ENCODE results near the gene TMEM190.

The TMEM190 gene

DNA sequence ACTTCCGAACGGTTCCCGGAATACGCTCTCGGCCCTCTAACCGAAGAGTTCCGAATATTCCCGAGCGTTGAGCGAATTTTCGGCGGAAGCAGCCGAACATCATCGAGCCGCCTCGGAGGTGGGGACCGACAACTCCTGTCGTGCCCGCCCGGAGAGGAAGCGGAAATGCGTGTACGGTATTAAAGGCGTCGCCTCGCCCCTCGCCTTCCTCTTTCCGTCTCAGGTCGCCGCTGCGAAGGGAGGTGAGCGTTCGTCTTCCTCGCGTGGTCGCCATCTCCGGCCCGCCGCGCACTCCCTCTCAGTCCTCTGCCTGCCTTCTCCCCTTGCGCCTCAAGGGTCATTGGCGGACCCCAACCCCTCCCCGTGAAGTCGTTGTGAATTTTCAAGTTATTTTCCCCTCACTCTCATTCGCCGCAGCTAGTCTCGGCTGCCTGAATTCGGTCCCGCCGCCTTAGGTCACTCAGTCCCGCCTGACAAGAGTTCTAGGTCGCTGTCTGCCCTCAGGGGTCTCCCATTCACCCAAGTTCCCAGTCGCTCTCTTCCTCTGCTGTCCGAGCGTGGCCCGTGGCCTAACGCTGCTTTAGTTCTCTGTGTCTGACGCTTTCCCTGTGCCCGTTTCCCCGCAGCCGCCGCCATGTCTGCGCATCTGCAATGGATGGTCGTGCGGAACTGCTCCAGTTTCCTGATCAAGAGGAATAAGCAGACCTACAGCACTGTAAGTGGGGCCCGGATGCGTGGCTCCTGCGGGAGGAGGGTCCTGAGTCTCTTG is 9.3 kb downstream of the TMEM190 start, which contains the start of gene RPL28:
RPL28 (plus strand) TSS at position 209 of the 769 bp plus-strand sequence; CDS start at position 635, 426 bp downstream.
- peak within 1 kb of the TSS; percentile 99 for H3K4me3 ChIP-seq (ENCODE audit: low read length in 2 of 2)
- peaks cover 16 to 31% of the 10 kb centered on the region in 2 donors for H3K36me3 ChIP-seq (ENCODE audit: control insufficient read depth in 2 of 2, insufficient read depth in 2 of 2, low read length in 2 of 2)
- peak within 1 kb of the TSS; percentile 94 for H3K27ac ChIP-seq (ENCODE audit: low read length)
- H3K4me1 ChIP-seq (ENCODE audit: control insufficient read depth, insufficient read depth, low read length) = peaks cover 59% of the 10 kb centered on the region
- no peaks in the 10 kb centered on the region for H3K9me3 ChIP-seq (ENCODE audit: control insufficient read depth in 2 of 2, low read length in 2 of 2)
- peak within 1 kb of the TSS; percentile 96 to 98 for H3K9ac ChIP-seq (ENCODE audit: low read length in 2 of 2)
- H3K27me3 ChIP-seq (ENCODE audit: control insufficient read depth in 1 of 2, insufficient read depth in 2 of 2, low read length in 2 of 2) = no peaks in the 10 kb centered on the region

DNA sequence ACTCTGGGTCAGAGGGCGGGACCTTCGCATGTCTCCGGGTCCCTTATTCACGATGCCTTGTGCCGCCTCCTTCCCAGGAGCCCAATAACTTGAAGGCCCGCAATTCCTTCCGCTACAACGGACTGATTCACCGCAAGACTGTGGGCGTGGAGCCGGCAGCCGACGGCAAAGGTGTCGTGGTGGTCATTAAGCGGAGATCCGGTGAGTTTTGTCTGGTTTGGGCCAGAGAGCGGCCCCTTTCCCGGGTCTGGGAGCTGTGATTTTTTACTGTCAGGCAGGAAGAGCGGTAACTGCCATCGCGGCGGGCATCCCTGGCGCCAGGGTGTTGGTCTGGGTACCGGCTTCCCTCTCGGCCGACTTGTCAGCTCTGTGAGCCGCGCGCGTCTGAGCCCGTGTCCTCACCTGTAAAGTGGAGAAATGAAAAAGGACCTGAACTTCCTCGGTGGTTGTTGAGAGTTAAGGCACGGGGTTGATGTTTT is 9.9 kb downstream of the TMEM190 start:
- Histone ChIP-seq H3K27me3 (ENCODE audit: control insufficient read depth in 1 of 2, insufficient read depth in 2 of 2, low read length in 2 of 2) (no peaks in the 10 kb centered on the region), H3K9ac (ENCODE audit: low read length in 2 of 2) (peak overlapping the region; percentile 96 to 98), H3K4me1 (ENCODE audit: control insufficient read depth, insufficient read depth, low read length) (peaks cover 64% of the 10 kb centered on the region), H3K4me3 (ENCODE audit: low read length in 2 of 2) (peak overlapping the region; percentile 99), H3K27ac (ENCODE audit: low read length) (peak overlapping the region; percentile 94), H3K36me3 (ENCODE audit: control insufficient read depth in 2 of 2, insufficient read depth in 2 of 2, low read length in 2 of 2) (peaks cover 16 to 34% of the 10 kb centered on the region in 2 donors), H3K9me3 (ENCODE audit: control insufficient read depth in 2 of 2, low read length in 2 of 2) (no peaks in the 10 kb centered on the region)

DNA sequence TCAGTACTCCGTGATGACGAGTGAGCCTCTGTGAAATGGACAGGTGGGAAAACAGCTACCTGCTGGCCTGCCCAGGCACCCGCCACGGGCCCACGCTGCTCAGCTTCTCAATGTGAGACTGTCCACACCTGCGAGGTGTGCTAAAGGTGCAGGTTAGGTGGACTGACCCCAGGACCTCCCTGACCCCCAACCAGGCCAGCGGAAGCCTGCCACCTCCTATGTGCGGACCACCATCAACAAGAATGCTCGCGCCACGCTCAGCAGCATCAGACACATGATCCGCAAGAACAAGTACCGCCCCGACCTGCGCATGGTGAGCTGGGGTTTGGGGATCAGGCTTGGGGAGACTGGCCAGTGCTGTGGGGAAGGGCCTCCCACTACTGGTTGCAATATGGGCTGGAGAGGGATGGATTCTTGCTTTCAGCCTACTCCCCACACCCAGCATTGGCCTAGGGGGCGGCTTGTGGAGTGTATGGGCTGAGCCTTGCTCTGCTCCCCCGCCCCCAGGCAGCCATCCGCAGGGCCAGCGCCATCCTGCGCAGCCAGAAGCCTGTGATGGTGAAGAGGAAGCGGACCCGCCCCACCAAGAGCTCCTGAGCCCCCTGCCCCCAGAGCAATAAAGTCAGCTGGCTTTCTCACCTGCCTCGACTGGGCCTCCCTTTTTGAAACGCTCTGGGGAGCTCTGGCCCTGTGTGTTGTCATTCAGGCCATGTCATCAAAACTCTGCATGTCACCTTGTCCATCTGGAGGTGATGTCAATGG is 11.3 kb downstream of the TMEM190 start:
- Histone ChIP-seq H3K9ac (ENCODE audit: low read length in 2 of 2) (peak overlapping the region; percentile 96 to 98), H3K27me3 (ENCODE audit: control insufficient read depth in 1 of 2, insufficient read depth in 2 of 2, low read length in 2 of 2) (no peaks in the 10 kb centered on the region), H3K9me3 (ENCODE audit: control insufficient read depth in 2 of 2, low read length in 2 of 2) (no peaks in the 10 kb centered on the region), H3K27ac (ENCODE audit: low read length) (no peak overlapping the region), H3K4me3 (ENCODE audit: low read length in 2 of 2) (peak overlapping the region; percentile 99), H3K4me1 (ENCODE audit: control insufficient read depth, insufficient read depth, low read length) (peaks cover 61% of the 10 kb centered on the region), H3K36me3 (ENCODE audit: control insufficient read depth in 2 of 2, insufficient read depth in 2 of 2, low read length in 2 of 2) (peaks cover 16 to 34% of the 10 kb centered on the region in 2 donors)

DNA sequence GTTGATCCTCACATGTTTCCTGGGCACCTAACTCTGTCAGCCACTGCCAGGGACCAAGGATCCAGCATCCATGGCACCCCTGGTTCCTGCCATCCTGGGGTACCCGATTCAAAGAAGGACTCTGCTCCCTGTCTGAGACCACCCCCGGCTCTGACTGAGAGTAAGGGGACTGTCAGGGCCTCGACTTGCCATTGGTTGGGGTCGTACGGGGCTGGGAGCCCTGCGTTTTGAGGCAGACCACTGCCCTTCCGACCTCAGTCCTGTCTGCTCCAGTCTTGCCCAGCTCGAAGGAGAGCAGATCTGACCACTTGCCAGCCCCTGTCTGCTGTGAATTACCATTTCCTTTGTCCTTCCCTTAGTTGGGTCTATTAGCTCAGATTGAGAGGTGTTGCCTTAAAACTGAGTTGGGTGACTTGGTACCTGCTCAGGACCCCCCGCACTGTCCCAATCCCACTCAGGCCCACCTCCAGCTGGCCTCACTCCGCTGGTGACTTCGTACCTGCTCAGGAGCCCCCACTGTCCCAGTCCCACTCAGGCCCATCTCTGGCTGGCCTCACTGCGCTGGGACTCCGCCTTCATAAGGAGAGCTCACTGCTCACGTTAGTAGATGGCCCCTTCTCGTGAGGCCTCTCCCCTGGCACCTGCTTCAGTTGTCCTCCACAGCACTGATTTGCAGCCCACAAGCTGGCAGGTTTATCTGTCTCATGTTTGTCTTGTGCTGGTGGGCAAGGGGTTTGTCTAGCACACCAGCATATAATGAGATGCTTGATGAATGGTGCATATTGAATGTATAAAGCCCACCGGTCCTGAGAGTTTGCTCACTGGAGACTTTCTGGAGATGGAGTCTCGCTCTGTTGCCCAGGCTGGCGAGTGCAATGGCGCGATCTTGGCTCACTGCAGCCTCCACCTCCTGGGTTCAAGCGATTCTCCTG is 13.0 kb downstream of the TMEM190 start:
- Histone ChIP-seq H3K9me3 (ENCODE audit: control insufficient read depth in 2 of 2, low read length in 2 of 2) (no peaks in the 10 kb centered on the region), H3K4me3 (ENCODE audit: low read length in 2 of 2) (no peak overlapping the region), H3K36me3 (ENCODE audit: control insufficient read depth in 2 of 2, insufficient read depth in 2 of 2, low read length in 2 of 2) (peaks cover 16 to 34% of the 10 kb centered on the region in 2 donors), H3K27me3 (ENCODE audit: control insufficient read depth in 1 of 2, insufficient read depth in 2 of 2, low read length in 2 of 2) (no peaks in the 10 kb centered on the region), H3K27ac (ENCODE audit: low read length) (no peak overlapping the region), H3K4me1 (ENCODE audit: control insufficient read depth, insufficient read depth, low read length) (peaks cover 47% of the 10 kb centered on the region), H3K9ac (ENCODE audit: low read length in 2 of 2) (no peak overlapping the region)

DNA sequence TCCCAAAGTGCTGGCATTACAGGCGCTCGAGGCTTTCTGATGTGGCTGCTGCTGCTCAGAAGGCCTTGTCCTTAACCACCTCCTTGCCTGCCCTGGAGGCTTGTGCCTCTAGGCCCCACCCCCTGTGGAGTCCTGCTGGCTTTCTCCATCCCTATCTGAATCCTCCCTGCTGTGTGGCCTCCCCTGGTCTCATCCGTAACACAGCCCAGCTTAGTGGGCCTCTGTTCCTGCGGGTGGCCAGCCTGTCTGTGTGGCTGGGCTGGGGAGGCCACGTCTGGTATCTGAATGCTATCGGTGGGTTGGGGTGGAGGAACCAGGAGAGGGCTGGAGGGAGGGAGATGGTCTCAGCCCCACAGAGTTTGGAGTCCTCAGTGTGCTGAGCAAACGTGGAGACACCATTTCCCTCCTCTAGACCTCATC is 13.8 kb downstream of the TMEM190 start:
- Histone ChIP-seq H3K4me3 (ENCODE audit: low read length in 2 of 2) (no peak overlapping the region), H3K27ac (ENCODE audit: low read length) (no peak overlapping the region), H3K27me3 (ENCODE audit: control insufficient read depth in 1 of 2, insufficient read depth in 2 of 2, low read length in 2 of 2) (no peaks in the 10 kb centered on the region), H3K36me3 (ENCODE audit: control insufficient read depth in 2 of 2, insufficient read depth in 2 of 2, low read length in 2 of 2) (peaks cover 16 to 34% of the 10 kb centered on the region in 2 donors), H3K9me3 (ENCODE audit: control insufficient read depth in 2 of 2, low read length in 2 of 2) (no peaks in the 10 kb centered on the region), H3K9ac (ENCODE audit: low read length in 2 of 2) (no peak overlapping the region), H3K4me1 (ENCODE audit: control insufficient read depth, insufficient read depth, low read length) (peaks cover 41% of the 10 kb centered on the region)

DNA sequence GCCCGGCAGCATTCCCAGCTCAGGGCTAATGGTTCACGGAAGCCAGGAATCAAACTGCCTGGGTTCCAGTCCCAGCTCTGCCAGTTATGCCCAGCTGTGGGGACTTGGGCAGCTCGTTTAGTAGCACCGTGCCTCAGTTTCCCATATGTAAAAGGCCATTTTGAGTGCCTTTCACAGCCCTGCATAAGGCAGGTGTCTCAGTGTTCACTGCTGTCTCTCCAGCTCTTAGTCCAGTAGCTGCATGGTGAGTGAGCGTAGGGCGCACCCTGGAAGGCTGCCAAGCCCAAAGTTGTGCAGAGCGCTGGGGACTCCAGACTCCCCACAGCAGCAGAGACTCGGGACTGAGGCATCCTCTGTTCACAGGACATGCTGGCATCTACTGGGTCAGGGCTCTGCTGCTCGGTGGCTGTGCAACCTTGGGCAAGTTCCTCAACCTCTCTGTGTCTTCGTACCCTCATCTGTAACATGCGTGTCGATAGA is 14.6 kb downstream of the TMEM190 start:
- Histone ChIP-seq H3K4me1 (ENCODE audit: control insufficient read depth, insufficient read depth, low read length) (peaks cover 40% of the 10 kb centered on the region), H3K9me3 (ENCODE audit: control insufficient read depth in 2 of 2, low read length in 2 of 2) (no peaks in the 10 kb centered on the region), H3K27ac (ENCODE audit: low read length) (no peak overlapping the region), H3K9ac (ENCODE audit: low read length in 2 of 2) (no peak overlapping the region), H3K27me3 (ENCODE audit: control insufficient read depth in 1 of 2, insufficient read depth in 2 of 2, low read length in 2 of 2) (no peaks in the 10 kb centered on the region), H3K4me3 (ENCODE audit: low read length in 2 of 2) (no peak overlapping the region), H3K36me3 (ENCODE audit: control insufficient read depth in 2 of 2, insufficient read depth in 2 of 2, low read length in 2 of 2) (peaks cover 16 to 34% of the 10 kb centered on the region in 2 donors)

DNA sequence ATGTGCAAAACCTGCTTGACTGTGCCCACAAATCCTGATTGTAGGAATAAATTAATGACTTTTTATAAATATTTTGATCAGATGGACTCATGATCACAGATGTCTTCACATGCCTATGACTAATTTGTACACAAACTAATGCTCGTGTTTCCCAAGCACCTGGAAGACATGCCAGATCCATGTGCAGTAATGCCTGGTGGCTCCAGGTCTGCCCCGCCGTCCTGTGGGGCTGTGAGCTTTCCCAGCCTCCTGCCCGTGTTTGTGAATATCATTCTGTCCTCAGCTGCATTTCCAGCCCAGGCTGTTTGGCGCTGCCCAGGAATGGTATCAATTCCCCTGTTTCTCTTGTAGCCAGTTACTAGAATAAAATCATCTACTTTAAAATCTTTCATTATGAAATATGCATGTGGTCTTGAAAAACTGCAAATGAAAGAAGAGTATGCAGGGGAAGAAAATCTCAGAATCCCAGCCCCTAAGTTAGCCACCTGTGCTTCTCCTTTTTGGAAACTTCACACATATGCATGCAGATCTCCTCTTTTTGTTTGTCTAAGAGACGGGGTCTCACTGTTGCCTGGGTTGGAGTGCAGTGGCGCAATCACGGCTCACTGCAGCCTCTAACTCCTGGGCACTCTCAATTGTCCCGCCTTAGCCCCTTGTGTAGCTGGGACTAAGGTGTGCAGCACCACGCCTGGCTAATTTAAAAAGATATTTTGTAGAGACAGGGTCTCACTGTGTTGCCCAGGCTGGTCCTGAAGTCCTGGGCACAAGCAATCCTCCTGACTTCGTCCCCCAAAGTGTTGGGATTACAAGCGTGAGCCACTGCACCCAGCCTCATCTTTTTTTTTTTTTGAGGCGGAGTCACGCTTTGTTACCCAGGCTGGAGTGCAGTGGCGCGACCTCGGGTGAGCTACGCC is 15.3 kb downstream of the TMEM190 start:
- no peaks in the 10 kb centered on the region for H3K27me3 ChIP-seq (ENCODE audit: control insufficient read depth in 1 of 2, insufficient read depth in 2 of 2, low read length in 2 of 2)
- H3K27ac ChIP-seq (ENCODE audit: low read length) = no peak overlapping the region
- H3K36me3 ChIP-seq (ENCODE audit: control insufficient read depth in 2 of 2, insufficient read depth in 2 of 2, low read length in 2 of 2) = peaks cover 16 to 33% of the 10 kb centered on the region in 2 donors
- no peak overlapping the region for H3K4me3 ChIP-seq (ENCODE audit: low read length in 2 of 2)
- no peaks in the 10 kb centered on the region for H3K9me3 ChIP-seq (ENCODE audit: control insufficient read depth in 2 of 2, low read length in 2 of 2)
- H3K9ac ChIP-seq (ENCODE audit: low read length in 2 of 2) = no peak overlapping the region
- H3K4me1 ChIP-seq (ENCODE audit: control insufficient read depth, insufficient read depth, low read length) = peaks cover 32% of the 10 kb centered on the region

DNA sequence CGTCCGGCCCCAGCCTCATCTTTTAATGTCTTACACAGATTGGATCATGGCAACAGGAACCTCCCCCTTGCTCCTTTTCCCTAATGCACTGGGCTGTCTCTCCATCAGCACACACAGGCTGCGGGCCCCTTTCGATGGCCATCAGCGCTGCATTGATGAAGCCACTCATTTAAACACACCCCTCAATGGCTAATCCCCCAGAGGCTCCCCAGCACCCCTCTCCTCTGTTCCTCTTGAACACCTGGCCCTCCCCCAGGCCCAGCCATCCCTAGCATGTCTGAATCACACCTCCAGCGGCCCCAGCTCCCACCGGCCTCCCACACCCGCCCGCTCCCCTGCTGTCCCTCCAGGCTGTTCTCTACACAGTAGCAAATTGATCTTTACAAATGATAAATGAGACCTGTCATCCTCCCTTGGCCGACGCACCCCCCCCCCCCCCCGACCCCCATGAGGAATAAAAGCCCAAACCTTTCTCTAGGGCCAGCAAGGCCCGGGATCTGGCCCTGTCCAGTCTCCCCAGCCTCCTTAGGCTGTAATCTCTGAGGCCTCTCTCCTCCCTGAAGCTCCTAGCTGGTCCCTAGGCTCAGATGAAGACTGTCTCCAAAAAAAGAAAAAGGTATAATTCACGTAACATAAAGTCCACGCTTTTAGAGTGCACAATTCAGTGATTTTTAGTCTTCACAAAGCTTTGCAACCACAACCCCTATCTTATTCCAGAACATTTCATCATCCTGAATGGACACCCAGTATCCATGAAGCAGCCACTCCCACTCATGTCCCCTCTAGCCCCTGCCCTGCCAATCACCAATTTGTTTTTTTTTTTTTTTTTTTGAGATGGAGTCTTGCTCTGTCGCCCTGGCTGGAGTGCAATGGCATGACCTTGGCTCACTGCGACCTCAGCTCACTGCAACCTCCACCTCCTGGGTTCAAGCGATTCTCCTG is 16.5 kb downstream of the TMEM190 start:
- Histone ChIP-seq H3K4me1 (ENCODE audit: control insufficient read depth, insufficient read depth, low read length) (peaks cover 21% of the 10 kb centered on the region), H3K9me3 (ENCODE audit: control insufficient read depth in 2 of 2, low read length in 2 of 2) (no peaks in the 10 kb centered on the region), H3K27me3 (ENCODE audit: control insufficient read depth in 1 of 2, insufficient read depth in 2 of 2, low read length in 2 of 2) (no peaks in the 10 kb centered on the region), H3K4me3 (ENCODE audit: low read length in 2 of 2) (no peak overlapping the region), H3K36me3 (ENCODE audit: control insufficient read depth in 2 of 2, insufficient read depth in 2 of 2, low read length in 2 of 2) (peaks cover 8 to 23% of the 10 kb centered on the region in 2 donors), H3K9ac (ENCODE audit: low read length in 2 of 2) (no peak overlapping the region), H3K27ac (ENCODE audit: low read length) (no peak overlapping the region)

Data from stomach smooth muscle (tissue), 2 donors.